NT2/D1 (cell line): ENCODE measurements around the gene LRPPRC.
"Not testable (repeated sequence)": the region's sequence is repeated elsewhere in the genome, so short reads cannot be mapped to it uniquely, and the experiment has no call there.

ENCODE experiments used
- DNase-seq: peaks from one replicate; pipeline ENCODE4 v3.0.0-alpha.2; 2011; ENCODE audit warnings: low read depth, low spot score
- H3K27me3 ChIP-seq: 2 replicates; pipeline ENCODE4 v1.6.0; 2011; ENCODE audit warnings: mild to moderate bottlenecking; ENCODE audit not compliant: insufficient read length, insufficient read depth
- H3K36me3 ChIP-seq: 2 replicates; pipeline ENCODE4 v1.6.1; 2011; ENCODE audit warnings: mild to moderate bottlenecking, low read length, mixed read lengths; ENCODE audit not compliant: insufficient read depth, insufficient read length
- H3K4me1 ChIP-seq: 2 replicates; pipeline ENCODE4 v1.5.1; 2011; ENCODE audit not compliant: insufficient read depth, insufficient read length
- H3K4me3 ChIP-seq: 2 replicates; pipeline ENCODE4 v1.5.1; 2011; ENCODE audit warnings: low read depth; ENCODE audit not compliant: insufficient read length
- H3K9ac ChIP-seq: 2 replicates; pipeline ENCODE4 v1.6.0; 2011; ENCODE audit warnings: low read depth; ENCODE audit not compliant: insufficient read length
- H3K9me3 ChIP-seq: 2 replicates; pipeline ENCODE4 v1.5.1; 2011; ENCODE audit warnings: mild to moderate bottlenecking, low read length; ENCODE audit not compliant: insufficient read depth
- SUZ12 ChIP-seq: IDR thresholded peaks from 2 replicates; pipeline ENCODE4 v1.6.1; 2011; ENCODE audit not compliant: insufficient read length, insufficient read depth; ENCODE audit errors: extremely low read depth
- YY1 ChIP-seq: IDR thresholded peaks from 2 replicates; pipeline ENCODE4 v1.6.1; 2011; ENCODE audit not compliant: insufficient read length, insufficient read depth
- ZNF274 ChIP-seq: IDR thresholded peaks from 2 replicates; pipeline ENCODE4 v1.6.1; 2011; ENCODE audit warnings: mild to moderate bottlenecking, low read depth, low read length

The LRPPRC gene

DNA sequence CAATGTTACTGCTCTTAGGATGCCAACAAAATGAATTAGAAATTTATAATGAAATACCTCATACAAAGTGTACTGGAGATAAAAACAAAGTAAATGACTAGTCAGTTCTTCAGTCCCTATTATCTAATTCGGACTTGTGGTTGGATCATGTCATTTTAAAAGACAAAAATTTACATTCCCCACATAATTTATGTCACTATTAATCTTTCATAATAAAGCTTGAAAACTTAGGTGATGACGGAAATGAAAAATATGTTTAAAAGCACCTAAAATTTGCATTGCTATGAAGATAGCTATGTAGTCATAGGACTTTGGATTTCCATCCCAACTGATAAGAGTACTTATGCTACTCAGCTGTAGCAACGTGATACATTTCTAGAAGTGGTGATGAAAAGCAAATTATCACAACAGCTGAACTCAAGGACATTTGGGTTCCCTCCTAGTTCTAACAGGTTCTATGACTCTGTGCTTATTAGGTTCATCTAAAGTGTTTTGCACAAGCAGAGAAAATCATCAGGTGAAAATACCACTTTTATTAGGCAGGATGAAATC, 58.4 kb downstream of the LRPPRC start:
- Histone ChIP-seq H3K36me3 (peaks cover 53% of the 10 kb centered on the region), H3K9ac (no peak overlapping the region), H3K4me1 (no peaks in the 10 kb centered on the region), H3K4me3 (no peak overlapping the region), H3K9me3 (no peaks in the 10 kb centered on the region), H3K27me3 (no peaks in the 10 kb centered on the region)
- no peak for DNase-seq
- TF ChIP-seq ZNF274 (no peak), YY1 (no peak), SUZ12 (no peak)

DNA sequence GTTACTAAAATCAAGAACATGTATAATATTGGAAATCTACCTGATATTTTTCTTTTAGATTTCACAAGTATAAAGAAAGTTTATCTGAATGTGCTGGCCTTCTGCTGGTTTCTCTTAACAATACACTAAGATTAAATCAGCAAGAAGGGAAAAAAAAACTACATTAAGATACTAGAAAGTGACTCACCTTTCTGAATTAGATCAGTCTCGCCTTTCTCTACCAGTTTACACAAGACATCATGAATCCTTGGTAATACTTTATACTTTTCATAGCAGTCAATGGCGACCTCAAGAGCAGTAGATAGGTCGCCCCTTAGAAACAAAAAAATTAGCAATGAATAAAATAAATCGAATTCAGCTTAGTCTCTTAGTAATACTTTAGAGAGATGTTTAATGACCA, 61.2 kb downstream of the LRPPRC start:
- no peaks in the 10 kb centered on the region for H3K4me1 ChIP-seq
- no peaks in the 10 kb centered on the region for H3K9me3 ChIP-seq
- H3K4me3 ChIP-seq: no peak overlapping the region
- H3K27me3 ChIP-seq: no peaks in the 10 kb centered on the region
- peaks cover 55% of the 10 kb centered on the region for H3K36me3 ChIP-seq
- no peak for DNase-seq
- TF ChIP-seq SUZ12 (no peak), YY1 (no peak), ZNF274 (no peak)
- H3K9ac ChIP-seq: no peak overlapping the region

DNA sequence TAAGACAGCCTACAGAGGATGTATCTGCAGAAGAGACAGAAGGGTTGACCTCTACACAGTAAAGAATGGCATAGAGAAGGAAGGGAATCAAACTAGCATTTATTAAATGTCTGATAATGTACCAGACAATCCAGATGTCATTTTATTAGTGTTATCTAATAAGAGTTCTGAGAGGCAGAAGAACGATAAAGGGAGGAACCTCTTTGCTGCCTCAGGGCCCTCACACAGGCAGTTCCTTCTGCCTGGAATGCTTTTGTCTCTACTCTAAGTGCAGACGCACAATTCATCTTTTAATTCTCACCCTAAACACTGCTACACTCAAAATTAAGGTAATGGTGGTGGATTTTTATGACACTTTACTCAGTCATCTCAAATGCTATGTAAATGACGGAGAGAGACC, 64.5 kb downstream of the LRPPRC start:
- no peak for DNase-seq
- no peaks in the 10 kb centered on the region for H3K4me1 ChIP-seq
- H3K27me3 ChIP-seq: no peaks in the 10 kb centered on the region
- H3K9me3 ChIP-seq: no peaks in the 10 kb centered on the region
- TF ChIP-seq SUZ12 (no peak), YY1 (no peak), ZNF274 (no peak)
- no peak overlapping the region for H3K4me3 ChIP-seq
- no peak overlapping the region for H3K9ac ChIP-seq
- peaks cover 53% of the 10 kb centered on the region for H3K36me3 ChIP-seq

DNA sequence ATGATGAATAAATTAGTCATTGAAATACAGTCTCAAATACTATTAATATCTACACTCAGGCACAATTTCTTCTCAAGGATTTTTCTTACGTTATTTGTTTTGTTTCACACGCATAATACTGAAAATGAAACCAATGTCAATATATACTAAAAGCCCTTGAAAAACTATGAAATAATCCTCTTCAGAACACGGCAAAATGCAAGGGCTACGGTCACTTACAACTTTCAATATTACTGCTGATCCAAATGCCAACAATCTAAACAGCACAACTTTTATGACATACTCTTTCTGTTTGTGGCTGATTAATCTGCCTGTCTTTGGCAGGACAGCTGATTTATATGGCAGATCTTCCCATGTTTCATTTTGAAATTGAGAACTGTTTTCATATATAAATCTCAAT, 68.3 kb downstream of the LRPPRC start:
- H3K36me3 ChIP-seq: peaks cover 65% of the 10 kb centered on the region
- H3K4me3 ChIP-seq: no peak overlapping the region
- no peaks in the 10 kb centered on the region for H3K9me3 ChIP-seq
- DNase-seq: no peak
- no peaks in the 10 kb centered on the region for H3K27me3 ChIP-seq
- TF ChIP-seq SUZ12 (no peak), ZNF274 (no peak), YY1 (no peak)
- H3K4me1 ChIP-seq: no peaks in the 10 kb centered on the region
- no peak overlapping the region for H3K9ac ChIP-seq

DNA sequence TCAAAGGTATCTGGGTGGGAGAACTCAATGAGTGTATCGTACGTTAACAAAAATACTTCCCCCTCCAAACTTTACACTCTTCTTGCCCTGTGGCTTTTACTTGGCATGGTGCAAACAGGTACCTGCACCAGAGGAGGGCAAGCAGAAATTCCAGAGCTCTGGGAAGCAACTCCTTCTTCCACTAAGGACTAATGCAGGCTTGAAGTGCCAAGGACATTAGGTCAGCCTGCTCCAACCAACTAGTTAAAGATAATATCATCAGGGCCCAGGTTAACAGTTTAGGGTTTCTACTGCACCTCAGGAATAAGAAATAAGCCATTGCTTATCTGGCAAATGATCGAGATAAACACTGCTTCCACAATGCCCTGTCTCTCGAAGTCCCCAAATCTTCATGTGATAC, 70.4 kb downstream of the LRPPRC start:
- Histone ChIP-seq H3K4me1 (no peaks in the 10 kb centered on the region), H3K36me3 (peaks cover 59% of the 10 kb centered on the region), H3K27me3 (no peaks in the 10 kb centered on the region), H3K4me3 (no peak overlapping the region), H3K9me3 (no peaks in the 10 kb centered on the region), H3K9ac (no peak overlapping the region)
- TF ChIP-seq SUZ12 (no peak), YY1 (no peak), ZNF274 (no peak)
- no peak for DNase-seq

DNA sequence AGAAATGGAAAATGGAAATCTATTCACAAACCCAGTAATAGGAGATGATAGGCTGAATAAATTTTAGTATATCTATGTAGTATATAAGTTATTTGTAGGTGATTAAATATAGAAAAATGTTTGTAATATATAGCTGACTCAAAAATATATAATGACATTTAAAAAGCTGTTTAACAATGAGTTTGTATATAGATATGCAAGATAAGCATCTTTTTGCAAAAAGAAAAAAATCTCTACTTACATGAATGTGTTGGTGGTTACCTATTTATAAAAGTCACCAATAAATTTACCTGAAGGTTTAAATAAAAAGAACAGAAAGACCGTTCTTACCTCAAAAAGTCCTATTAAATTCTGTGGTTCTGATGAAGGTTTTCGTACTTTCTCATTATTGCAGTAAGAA, 71.3 kb downstream of the LRPPRC start:
- Histone ChIP-seq H3K36me3 (peaks cover 56% of the 10 kb centered on the region), H3K4me1 (no peaks in the 10 kb centered on the region), H3K9ac (no peak overlapping the region), H3K4me3 (no peak overlapping the region), H3K9me3 (no peaks in the 10 kb centered on the region), H3K27me3 (no peaks in the 10 kb centered on the region)
- TF ChIP-seq YY1: no peak
- no peak for TF ChIP-seq ZNF274
- TF ChIP-seq SUZ12: no peak
- no peak for DNase-seq

DNA sequence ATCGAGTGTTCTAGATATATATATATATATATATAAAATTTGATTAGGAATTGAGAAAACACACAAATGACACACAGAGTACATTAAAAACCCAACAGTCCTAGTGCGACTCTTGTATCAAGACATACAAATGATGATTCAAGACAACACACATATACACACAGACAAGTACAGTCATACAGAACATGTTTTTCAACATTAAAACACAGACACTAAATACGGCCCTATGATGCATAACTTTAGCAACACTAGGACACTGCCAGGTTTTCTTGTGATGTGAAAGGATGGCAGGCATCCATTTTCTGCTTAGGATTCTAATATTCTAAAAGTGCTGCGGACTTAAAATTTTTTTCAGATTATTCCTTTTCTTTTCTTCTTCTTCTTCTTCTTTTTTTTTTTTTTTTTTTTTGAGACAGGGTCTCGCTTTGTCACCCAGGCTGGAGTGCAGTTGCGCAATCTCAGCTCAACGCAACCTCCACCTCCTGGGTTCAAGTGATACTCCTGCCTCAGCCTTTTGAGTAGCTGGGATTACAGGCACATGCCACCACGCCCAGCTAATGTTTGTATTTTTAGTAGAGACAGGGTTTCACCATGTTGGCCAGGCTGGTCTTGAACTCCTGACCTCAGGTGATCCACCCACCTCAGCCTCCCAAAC, 84.5 kb downstream of the LRPPRC start:
- not testable (repeated sequence) for H3K4me1 ChIP-seq, H3K9ac ChIP-seq, H3K27me3 ChIP-seq, DNase-seq, H3K9me3 ChIP-seq, H3K4me3 ChIP-seq
- H3K36me3 ChIP-seq: peaks cover 67% of the 10 kb centered on the region
